ENCODE results near the gene SIX1.

DNA sequence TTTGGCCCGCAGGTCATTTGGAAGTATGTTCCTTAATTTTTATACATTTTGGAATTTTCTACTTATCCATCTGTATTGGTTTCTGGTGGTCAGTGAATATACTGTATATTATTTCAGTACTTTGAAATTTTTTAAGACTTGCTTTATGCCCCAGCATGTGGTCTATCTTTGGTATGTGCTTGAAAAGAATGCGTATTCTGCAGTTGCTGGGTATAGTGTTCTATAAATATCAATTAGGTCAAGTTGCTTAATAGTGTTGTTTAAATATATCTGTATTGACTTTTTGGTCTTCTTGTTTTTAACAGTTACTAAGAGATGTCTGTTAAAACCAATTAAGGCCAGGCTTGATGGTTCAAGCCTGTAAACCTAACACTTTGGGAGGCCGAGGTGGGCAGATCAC lies 21.7 kb upstream of the SIX1 start:
- TF ChIP-seq CREB1 (CRISPR knock-in tag; IDR thresholded peaks at IDR 0.05), result no peak
- no peak for TF ChIP-seq MXD4 (CRISPR knock-in tag; IDR thresholded peaks at IDR 0.05; ENCODE audit: borderline replicate concordance)
- TF ChIP-seq, protein P1, sequence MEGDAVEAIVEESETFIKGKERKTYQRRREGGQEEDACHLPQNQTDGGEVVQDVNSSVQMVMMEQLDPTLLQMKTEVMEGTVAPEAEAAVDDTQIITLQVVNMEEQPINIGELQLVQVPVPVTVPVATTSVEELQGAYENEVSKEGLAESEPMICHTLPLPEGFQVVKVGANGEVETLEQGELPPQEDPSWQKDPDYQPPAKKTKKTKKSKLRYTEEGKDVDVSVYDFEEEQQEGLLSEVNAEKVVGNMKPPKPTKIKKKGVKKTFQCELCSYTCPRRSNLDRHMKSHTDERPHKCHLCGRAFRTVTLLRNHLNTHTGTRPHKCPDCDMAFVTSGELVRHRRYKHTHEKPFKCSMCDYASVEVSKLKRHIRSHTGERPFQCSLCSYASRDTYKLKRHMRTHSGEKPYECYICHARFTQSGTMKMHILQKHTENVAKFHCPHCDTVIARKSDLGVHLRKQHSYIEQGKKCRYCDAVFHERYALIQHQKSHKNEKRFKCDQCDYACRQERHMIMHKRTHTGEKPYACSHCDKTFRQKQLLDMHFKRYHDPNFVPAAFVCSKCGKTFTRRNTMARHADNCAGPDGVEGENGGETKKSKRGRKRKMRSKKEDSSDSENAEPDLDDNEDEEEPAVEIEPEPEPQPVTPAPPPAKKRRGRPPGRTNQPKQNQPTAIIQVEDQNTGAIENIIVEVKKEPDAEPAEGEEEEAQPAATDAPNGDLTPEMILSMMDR (IDR thresholded peaks at IDR 0.05), result no peak
- no peak for TF ChIP-seq FOXP1 (CRISPR knock-in tag; IDR thresholded peaks at IDR 0.05; ENCODE audit: borderline replicate concordance)
- no peak for TF ChIP-seq FOXK1 (CRISPR knock-in tag; IDR thresholded peaks at IDR 0.05)
- TF ChIP-seq KAT7 (CRISPR knock-in tag; IDR thresholded peaks at IDR 0.05; ENCODE audit: borderline replicate concordance), result no peak
- TF ChIP-seq, protein P2, sequence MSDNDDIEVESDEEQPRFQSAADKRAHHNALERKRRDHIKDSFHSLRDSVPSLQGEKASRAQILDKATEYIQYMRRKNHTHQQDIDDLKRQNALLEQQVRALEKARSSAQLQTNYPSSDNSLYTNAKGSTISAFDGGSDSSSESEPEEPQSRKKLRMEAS (CRISPR knock-in tag; IDR thresholded peaks at IDR 0.05), result no peak
- TF ChIP-seq RORB (CRISPR knock-in tag; IDR thresholded peaks at IDR 0.05), result no peak
- TF ChIP-seq, protein P3, sequence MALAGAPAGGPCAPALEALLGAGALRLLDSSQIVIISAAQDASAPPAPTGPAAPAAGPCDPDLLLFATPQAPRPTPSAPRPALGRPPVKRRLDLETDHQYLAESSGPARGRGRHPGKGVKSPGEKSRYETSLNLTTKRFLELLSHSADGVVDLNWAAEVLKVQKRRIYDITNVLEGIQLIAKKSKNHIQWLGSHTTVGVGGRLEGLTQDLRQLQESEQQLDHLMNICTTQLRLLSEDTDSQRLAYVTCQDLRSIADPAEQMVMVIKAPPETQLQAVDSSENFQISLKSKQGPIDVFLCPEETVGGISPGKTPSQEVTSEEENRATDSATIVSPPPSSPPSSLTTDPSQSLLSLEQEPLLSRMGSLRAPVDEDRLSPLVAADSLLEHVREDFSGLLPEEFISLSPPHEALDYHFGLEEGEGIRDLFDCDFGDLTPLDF (CRISPR knock-in tag; IDR thresholded peaks at IDR 0.05), result no peak
- TF ChIP-seq ZNF121 (CRISPR knock-in tag; IDR thresholded peaks at IDR 0.05), result no peak
- TF ChIP-seq, protein P4, sequence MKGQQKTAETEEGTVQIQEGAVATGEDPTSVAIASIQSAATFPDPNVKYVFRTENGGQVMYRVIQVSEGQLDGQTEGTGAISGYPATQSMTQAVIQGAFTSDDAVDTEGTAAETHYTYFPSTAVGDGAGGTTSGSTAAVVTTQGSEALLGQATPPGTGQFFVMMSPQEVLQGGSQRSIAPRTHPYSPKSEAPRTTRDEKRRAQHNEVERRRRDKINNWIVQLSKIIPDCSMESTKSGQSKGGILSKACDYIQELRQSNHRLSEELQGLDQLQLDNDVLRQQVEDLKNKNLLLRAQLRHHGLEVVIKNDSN (CRISPR knock-in tag; IDR thresholded peaks at IDR 0.05), result no peak

All from WTC11 (cell line).